H1 (cell line): Measurements from ENCODE around the gene DEXI. TPM values are rescaled to one million over a fixed set of nuclear protein-coding genes. Genes with fewer than 3 reads are reported as not detected.

ENCODE experiments used
- BCL11A ChIP-seq, 2 experiments: IDR thresholded peaks; one replicate each; pipeline ENCODE4 v1.6.1; 2011; ENCODE audit warnings: low read depth in 2 of 2, low read length in 2 of 2, mild to moderate bottlenecking in 2 of 2
- KDM1A ChIP-seq: fragments of 200-600, 300-600 bp; sonication (generic); IDR thresholded peaks from 2 replicates; pipeline ENCODE4 v1.7.1; 2016; ENCODE audit warnings: mild to moderate bottlenecking, low read length, borderline replicate concordance
- MAX ChIP-seq: IDR thresholded peaks from 2 replicates; pipeline ENCODE4 v1.6.1; 2012; ENCODE audit warnings: inconsistent platforms
- NANOG ChIP-seq: IDR thresholded peaks from 2 replicates; pipeline ENCODE4 v1.6.1; 2011; ENCODE audit warnings: low read length, low read depth, mild to moderate bottlenecking, inconsistent platforms; ENCODE audit not compliant: insufficient read depth, poor library complexity, severe bottlenecking
- POLR2AphosphoS5 ChIP-seq: IDR thresholded peaks from 2 replicates; pipeline ENCODE4 v1.6.1; 2011; ENCODE audit warnings: low read depth, low read length
- POU5F1 ChIP-seq: IDR thresholded peaks from 2 replicates; pipeline ENCODE4 v1.6.1; 2011; ENCODE audit warnings: low read depth, mild to moderate bottlenecking, low read length, moderate library complexity
- RBBP5 ChIP-seq: IDR thresholded peaks from 2 replicates; pipeline ENCODE4 v1.7.1; 2012; ENCODE audit warnings: low read depth, mild to moderate bottlenecking, inconsistent platforms, low read length, moderate library complexity, borderline replicate concordance
- RXRA ChIP-seq: IDR thresholded peaks from 2 replicates; pipeline ENCODE4 v1.6.1; 2011; ENCODE audit warnings: low read depth, mild to moderate bottlenecking, low read length, moderate library complexity; ENCODE audit not compliant: insufficient read depth
- TCF12 ChIP-seq: IDR thresholded peaks from 2 replicates; pipeline ENCODE4 v1.6.1; 2011; ENCODE audit warnings: low read depth, mild to moderate bottlenecking, low read length
- polyA plus RNA-seq, 7 experiments: library from polyadenylated mRNA; depleted of rRNA in 3 of 7; stranded (reverse) in 5 of 7; unstranded in 2 of 7; fragments of >200 nt in 5 of 7; fragments of 200-250 nt in 2 of 7; gene quantifications; 1 replicate in 5 of 7; 2 replicates in 1 of 7; 4 replicates in 1 of 7; pipeline versions ENCODE4 v1.2.1 to v1.2.3, GENCODE V29; 2011 to 2013; ENCODE audit warnings: missing spikeins in 2 of 7, mixed read lengths in 2 of 7
- total RNA-seq: library from RNA; stranded (reverse); fragmentation: NEBNext Ultra II Directional; extraction: Animal tissue kit (Norgen Biotek cat#: 25700); gene quantifications from 2 replicates; pipeline ENCODE4 v1.2.1, GENCODE V29; 2021

Gene DEXI
- total and polyA plus RNA-seq, 2 of the 8 experiments (the other 6 are each of a cell fraction or from before 2014, with no cell fraction given), result 39.5 to 47.3 TPM

- TF ChIP-seq MAX, result no peak
- no peak for TF ChIP-seq POU5F1
- no peak for TF ChIP-seq TCF12
- no peak for TF ChIP-seq POLR2AphosphoS5
- no peak for TF ChIP-seq RXRA
- TF ChIP-seq KDM1A, result no peak
- no peak for TF ChIP-seq NANOG
- no peak for TF ChIP-seq BCL11A (IDR thresholded peaks at IDR 0.05; ENCODE audit: low read depth in 2 of 2, low read length in 2 of 2)
- TF ChIP-seq RBBP5, result no peak
- TF ChIP-seq, all 59 proteins: peak for 0
Observed at GRCh38 chr16:10976634-10977033, 34.4 kb upstream of the DEXI start (continued).
